Stomach (tissue), 4 donors: ENCODE data around the gene SLC17A9.

ENCODE experiments used
- EP300 ChIP-seq: sonication (generic); formaldehyde crosslinking; IDR thresholded peaks from one replicate; pipeline ENCODE4 v1.6.1; 2017; ENCODE audit warnings: antibody characterized with exemption
- POLR2A ChIP-seq, 4 donors: fragments of 450-650 bp; IDR thresholded peaks; one replicate each; pipeline ENCODE4 v1.6.1; 2016; ENCODE audit warnings: antibody characterized with exemption in 4 of 4, control low read depth in 2 of 4, mild to moderate bottlenecking in 1 of 4, moderate library complexity in 1 of 4
- POLR2AphosphoS5 ChIP-seq, 3 donors: sonication (generic); formaldehyde crosslinking; IDR thresholded peaks; one replicate each; pipeline ENCODE4 v1.6.1; 2016; ENCODE audit warnings: antibody characterized with exemption in 3 of 3
- TF ChIP-seq, protein P1 (sequence below), 7 experiments: fragments of 450-650 bp in 4 of 7; fragments of 200-600 bp in 3 of 7; sonication (generic) in 3 of 7; IDR thresholded peaks; one replicate each; pipeline ENCODE4 v1.5.1; 2016 to 2019; ENCODE audit warnings: antibody characterized with exemption in 7 of 7, control low read depth in 2 of 7, mild to moderate bottlenecking in 1 of 7

DNA sequence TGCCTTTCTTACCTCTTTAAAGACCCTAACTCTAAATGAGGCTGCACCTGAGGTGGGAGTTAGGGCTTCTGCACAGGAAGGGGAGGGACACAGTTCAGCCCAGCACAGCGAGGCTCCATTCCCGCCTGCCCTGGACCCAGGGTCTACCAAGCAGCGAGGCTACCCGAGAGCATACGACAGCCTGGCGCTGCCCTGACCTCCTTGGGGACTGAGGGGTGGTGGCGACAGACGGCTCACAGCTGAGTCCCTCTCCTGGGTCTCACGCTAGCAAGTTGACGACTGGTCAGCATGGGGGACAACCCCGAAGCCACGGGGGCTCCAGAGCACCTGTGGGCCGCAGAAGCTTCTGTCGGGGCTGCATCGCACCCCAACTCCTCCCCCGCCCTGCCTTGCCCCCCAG is 24.4 kb downstream of the SLC17A9 start:
- TF ChIP-seq, protein P1, sequence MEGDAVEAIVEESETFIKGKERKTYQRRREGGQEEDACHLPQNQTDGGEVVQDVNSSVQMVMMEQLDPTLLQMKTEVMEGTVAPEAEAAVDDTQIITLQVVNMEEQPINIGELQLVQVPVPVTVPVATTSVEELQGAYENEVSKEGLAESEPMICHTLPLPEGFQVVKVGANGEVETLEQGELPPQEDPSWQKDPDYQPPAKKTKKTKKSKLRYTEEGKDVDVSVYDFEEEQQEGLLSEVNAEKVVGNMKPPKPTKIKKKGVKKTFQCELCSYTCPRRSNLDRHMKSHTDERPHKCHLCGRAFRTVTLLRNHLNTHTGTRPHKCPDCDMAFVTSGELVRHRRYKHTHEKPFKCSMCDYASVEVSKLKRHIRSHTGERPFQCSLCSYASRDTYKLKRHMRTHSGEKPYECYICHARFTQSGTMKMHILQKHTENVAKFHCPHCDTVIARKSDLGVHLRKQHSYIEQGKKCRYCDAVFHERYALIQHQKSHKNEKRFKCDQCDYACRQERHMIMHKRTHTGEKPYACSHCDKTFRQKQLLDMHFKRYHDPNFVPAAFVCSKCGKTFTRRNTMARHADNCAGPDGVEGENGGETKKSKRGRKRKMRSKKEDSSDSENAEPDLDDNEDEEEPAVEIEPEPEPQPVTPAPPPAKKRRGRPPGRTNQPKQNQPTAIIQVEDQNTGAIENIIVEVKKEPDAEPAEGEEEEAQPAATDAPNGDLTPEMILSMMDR (IDR thresholded peaks at IDR 0.05): no peak
- no peak for TF ChIP-seq POLR2AphosphoS5 (IDR thresholded peaks at IDR 0.05)
- TF ChIP-seq POLR2A (IDR thresholded peaks at IDR 0.05): no peak
- no peak for TF ChIP-seq EP300
